WTC11 (cell line): ENCODE data around the gene DNAJC3. TPM values are rescaled to one million over a fixed set of nuclear protein-coding genes. Genes with fewer than 3 reads are reported as not detected.

Source experiments
- ATAC-seq: fragments of 200-7000 bp; cut with Tn5 transposase; 2 replicates; pipeline ENCODE4 v1.10.0; 2021; ENCODE audit warnings: mild to moderate bottlenecking, moderate library complexity
- CTCF ChIA-PET: fragments of 300-600 bp; sonication (Branson Sonifier 250); formaldehyde crosslinking; loops from one replicate; lab custom pipeline; 2021; ENCODE audit warnings: antibody characterized with exemption; lab: Charles Lee
- POLR2A ChIA-PET: fragments of 350-600 bp; sonication (Branson Sonifier 250); formaldehyde crosslinking; loops from one replicate; lab custom pipeline; 2021; ENCODE audit warnings: antibody characterized with exemption; lab: Charles Lee
- DNase-seq: peaks from one replicate; pipeline ENCODE4 v3.0.0; 2021; ENCODE audit warnings: low spot score
- H3K27ac Mint-ChIP-seq: 2 replicates; pipeline ENCODE4 v1.8.0; 2021; ENCODE audit warnings: mixed read lengths
- H3K27me3 Mint-ChIP-seq: 2 replicates; pipeline ENCODE4 v1.8.0; 2021; ENCODE audit warnings: low read depth, mild to moderate bottlenecking, moderate library complexity, mixed read lengths
- H3K36me3 Mint-ChIP-seq: 2 replicates; pipeline ENCODE4 v1.8.0; 2021; ENCODE audit warnings: mixed read lengths
- H3K4me1 Mint-ChIP-seq: 2 replicates; pipeline ENCODE4 v1.8.0; 2022; ENCODE audit warnings: mixed read lengths
- H3K4me3 Mint-ChIP-seq: 2 replicates; pipeline ENCODE4 v1.8.0; 2021; ENCODE audit warnings: mild to moderate bottlenecking, moderate library complexity, mixed read lengths
- H3K9me3 Mint-ChIP-seq: 2 replicates; pipeline ENCODE4 v1.8.0; 2021; ENCODE audit warnings: mixed read lengths
- CREB1 ChIP-seq: sonication (generic); formaldehyde crosslinking; IDR thresholded peaks from 2 replicates; pipeline ENCODE4 v1.8.0; 2023; ENCODE audit warnings: mild to moderate bottlenecking, missing genetic modification reagents
- E2F1 ChIP-seq: sonication (generic); formaldehyde crosslinking; IDR thresholded peaks from 2 replicates; pipeline ENCODE4 v1.8.0; 2022; ENCODE audit warnings: mild to moderate bottlenecking, missing genetic modification reagents
- ERG ChIP-seq: fragments of 250-450 bp; sonication (Bioruptor Pico); IDR thresholded peaks from 2 replicates; pipeline ENCODE4 v1.8.0; 2021; ENCODE audit warnings: mild to moderate bottlenecking
- FOXP4 ChIP-seq: sonication (generic); formaldehyde crosslinking; IDR thresholded peaks from 2 replicates; pipeline ENCODE4 v1.8.0; 2022; ENCODE audit warnings: mild to moderate bottlenecking, missing genetic modification reagents
- GTF2I ChIP-seq: fragments of 250-450 bp; sonication (Bioruptor Pico); conservative IDR thresholded peaks from 2 replicates; pipeline ENCODE4 v1.4.0; 2021; ENCODE audit warnings: mild to moderate bottlenecking
- HMGXB4 ChIP-seq: sonication (generic); formaldehyde crosslinking; IDR thresholded peaks from 2 replicates; pipeline ENCODE4 v1.8.1; 2023; ENCODE audit warnings: mild to moderate bottlenecking, moderate library complexity, missing genetic modification reagents
- MLX ChIP-seq: sonication (generic); formaldehyde crosslinking; IDR thresholded peaks from 2 replicates; pipeline ENCODE4 v1.8.1; 2023; ENCODE audit warnings: mild to moderate bottlenecking, missing genetic modification reagents, moderate library complexity
- NFYB ChIP-seq: sonication (generic); formaldehyde crosslinking; conservative IDR thresholded peaks from 2 replicates; pipeline ENCODE4 v1.8.0; 2022; ENCODE audit warnings: low read depth, missing genetic modification reagents
- PREB ChIP-seq: sonication (generic); formaldehyde crosslinking; IDR thresholded peaks from 2 replicates; pipeline ENCODE4 v1.8.1; 2022; ENCODE audit warnings: mild to moderate bottlenecking, missing genetic modification reagents, moderate library complexity, borderline replicate concordance
- ZNF263 ChIP-seq: sonication (generic); formaldehyde crosslinking; IDR thresholded peaks from 2 replicates; pipeline ENCODE4 v1.8.1; 2022; ENCODE audit warnings: low read depth, mild to moderate bottlenecking, moderate library complexity, missing genetic modification reagents
- ZNF512 ChIP-seq: sonication (generic); formaldehyde crosslinking; IDR thresholded peaks from 2 replicates; pipeline ENCODE4 v1.8.1; 2022; ENCODE audit warnings: missing genetic modification reagents, borderline replicate concordance
- ZNF671 ChIP-seq: fragments of 250-450 bp; sonication (Bioruptor Pico); IDR thresholded peaks from 2 replicates; pipeline ENCODE4 v1.8.0; 2021; ENCODE audit warnings: mild to moderate bottlenecking
- total RNA-seq: library from RNA; stranded (reverse); gene quantifications from 3 replicates; pipeline ENCODE4 v1.2.3, GENCODE V29; 2021

Gene DNAJC3
- total RNA-seq, 1 experiment from 2014 or later, result 20.0 TPM

- TF ChIP-seq ERG, result no peak
- TF ChIP-seq HMGXB4, result no peak
- TF ChIP-seq CREB1, result no peak
Measured at GRCh38 chr13:95784161-95784899, 107.4 kb downstream of the DNAJC3 start (continued).

GRCh38 chr13:95784900-95785290 is 108.0 kb downstream of the DNAJC3 start:
- TF ChIP-seq ZNF671 (CRISPR knock-in tag) (no peak), NFYB (CRISPR knock-in tag) (no peak)
- Mint-ChIP-seq H3K4me1 (peaks cover 5% of the 10 kb centered on the region; the same call in 1 of the 2 replicates), H3K36me3 (peaks cover 25% of the 10 kb centered on the region), H3K9me3 (peaks cover 14% of the 10 kb centered on the region), H3K27me3 (no peaks in the 10 kb centered on the region), H3K27ac (no peak overlapping the region), H3K4me3 (no peak overlapping the region)
- ATAC-seq, result no peak
- CTCF ChIA-PET, result no interaction called here
- no peak for DNase-seq
- POLR2A ChIA-PET, result no interaction called here

- H3K36me3 Mint-ChIP-seq, result peaks cover 37% of the 10 kb centered on the region
- POLR2A ChIA-PET, result no interaction called here
- H3K27me3 Mint-ChIP-seq, result no peaks in the 10 kb centered on the region
- peaks cover 5% of the 10 kb centered on the region; the same call in 1 of the 2 replicates for H3K4me1 Mint-ChIP-seq
- no peak for TF ChIP-seq E2F1 (CRISPR knock-in tag)
- no peak for TF ChIP-seq PREB (CRISPR knock-in tag)
- no peak for TF ChIP-seq MLX (CRISPR knock-in tag)
- no peak for TF ChIP-seq FOXP4 (CRISPR knock-in tag)
- no peak for TF ChIP-seq GTF2I (CRISPR knock-in tag)
- no peak for TF ChIP-seq ZNF512
- TF ChIP-seq ZNF263, result no peak
- TF ChIP-seq, all 79 proteins: peak for 0
- Mint-ChIP-seq H3K4me3 (no peak overlapping the region), H3K27ac (no peak overlapping the region), H3K9me3 (peaks cover 13% of the 10 kb centered on the region)
- ATAC-seq (no peak), DNase-seq (no peak)
- CTCF ChIA-PET, result no interaction called here
Measured at GRCh38 chr13:95787356-95788099, 110.6 kb downstream of the DNAJC3 start.
